GM12878 (cell line): Measurements from ENCODE around the gene CAMK4. TPM values are rescaled to one million over a fixed set of nuclear protein-coding genes. Genes with fewer than 3 reads are reported as not detected.

Experiments
- GATAD2B ChIP-seq: fragments of 450-650 bp; conservative IDR thresholded peaks from 2 replicates; pipeline ENCODE4 v1.6.1; 2017; ENCODE audit warnings: low read depth, mild to moderate bottlenecking, moderate library complexity
- NFXL1 ChIP-seq: fragments of 450-650 bp; IDR thresholded peaks from 2 replicates; pipeline ENCODE4 v1.6.1; 2017; ENCODE audit warnings: antibody characterized with exemption, mild to moderate bottlenecking, borderline replicate concordance
- SMAD5 ChIP-seq: IDR thresholded peaks from 2 replicates; pipeline ENCODE4 v1.6.1; 2016; ENCODE audit warnings: antibody characterized with exemption, low read depth
- SREBF2 ChIP-seq: IDR thresholded peaks from 2 replicates; pipeline ENCODE4 v1.6.1; 2012; ENCODE audit warnings: mild to moderate bottlenecking, low read length
- STAT3 ChIP-seq: IDR thresholded peaks from 2 replicates; pipeline ENCODE4 v1.6.1; 2011; ENCODE audit warnings: low read depth, low read length, improper control_type of control experiment
- ZNF622 ChIP-seq: fragments of 450-650 bp; IDR thresholded peaks from 2 replicates; pipeline ENCODE4 v1.6.1; 2017; ENCODE audit warnings: mild to moderate bottlenecking, inconsistent platforms
- polyA plus RNA-seq, 11 experiments: library from polyadenylated mRNA; depleted of rRNA in 4 of 11; unstranded in 6 of 11; stranded (reverse) in 5 of 11; fragments of >200 nt; fragmentation: Nextera tagmentation in 4 of 11; fragmentation: Illumina TruSeq in 1 of 11; extraction: Ambion mirVana in 4 of 11; extraction: Trizol in 1 of 11; gene quantifications; 1 replicate in 1 of 11; 2 replicates in 10 of 11; pipeline versions ENCODE4 v1.2.1 to v1.2.3, GENCODE V29; 2011 to 2016; ENCODE audit warnings: inconsistent platforms in 2 of 11, missing spikeins in 2 of 11, low read depth in 1 of 11
- total RNA-seq, 4 experiments: library from RNA; depleted of rRNA in 3 of 4; stranded (reverse); fragments of >200 nt in 3 of 4; fragmentation: Illumina TruSeq in 1 of 4; extraction: Trizol in 1 of 4; gene quantifications; 2 replicates each; pipeline versions ENCODE4 v1.2.1 to v1.2.3, GENCODE V29; 2013 to 2021
- TF ChIP-seq, protein P1 (sequence below): IDR thresholded peaks from 2 replicates; pipeline ENCODE4 v1.6.1; 2012; ENCODE audit warnings: mild to moderate bottlenecking, low read depth, low read length
- TF ChIP-seq, protein P2 (sequence below): fragments of 450-650 bp; IDR thresholded peaks from 2 replicates; pipeline ENCODE4 v1.6.1; 2017; ENCODE audit warnings: mild to moderate bottlenecking, moderate library complexity
- TF ChIP-seq, protein P3 (sequence below): fragments of 450-650 bp; formaldehyde crosslinking; IDR thresholded peaks from 2 replicates; pipeline ENCODE4 v1.4.0; 2020; ENCODE audit warnings: mild to moderate bottlenecking, moderate library complexity

CAMK4 gene
- total and polyA plus RNA-seq, 10 of the 15 experiments (the other 5 are each of a cell fraction or from before 2014, with no cell fraction given): 13.3 to 51.9 (median 35.3) TPM

DNA sequence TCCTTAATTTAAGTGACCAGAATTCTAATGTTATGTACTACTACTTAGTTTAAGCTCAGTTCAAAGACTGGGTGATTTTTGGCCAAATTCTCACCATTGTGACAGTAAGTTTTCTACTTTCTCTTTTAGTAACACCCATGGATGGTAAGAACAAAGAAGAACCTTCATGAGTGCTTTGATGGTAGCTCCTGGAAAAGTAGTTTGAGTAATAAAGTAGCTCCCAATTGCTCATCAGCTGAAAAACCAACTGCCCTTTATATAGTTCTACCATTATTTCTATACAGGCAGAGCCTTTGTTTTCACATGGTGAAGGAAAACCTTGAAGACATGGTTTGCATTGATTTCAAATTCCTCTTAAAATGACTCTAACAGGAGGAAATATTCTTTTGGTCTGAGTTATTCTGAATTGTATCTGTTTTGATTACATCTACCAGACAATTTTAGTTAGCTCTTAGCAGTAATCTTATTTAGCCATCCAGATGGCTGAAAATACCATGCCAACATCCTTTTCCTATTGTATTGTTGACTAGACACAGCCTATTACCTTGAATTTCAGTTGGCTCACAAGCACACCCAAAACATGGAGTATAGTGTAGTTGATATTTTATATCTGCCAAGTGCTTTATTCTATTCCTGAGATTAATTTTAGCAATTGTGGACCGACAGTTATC is 311.8 kb downstream of the CAMK4 start (continued):
- TF ChIP-seq, protein P1, sequence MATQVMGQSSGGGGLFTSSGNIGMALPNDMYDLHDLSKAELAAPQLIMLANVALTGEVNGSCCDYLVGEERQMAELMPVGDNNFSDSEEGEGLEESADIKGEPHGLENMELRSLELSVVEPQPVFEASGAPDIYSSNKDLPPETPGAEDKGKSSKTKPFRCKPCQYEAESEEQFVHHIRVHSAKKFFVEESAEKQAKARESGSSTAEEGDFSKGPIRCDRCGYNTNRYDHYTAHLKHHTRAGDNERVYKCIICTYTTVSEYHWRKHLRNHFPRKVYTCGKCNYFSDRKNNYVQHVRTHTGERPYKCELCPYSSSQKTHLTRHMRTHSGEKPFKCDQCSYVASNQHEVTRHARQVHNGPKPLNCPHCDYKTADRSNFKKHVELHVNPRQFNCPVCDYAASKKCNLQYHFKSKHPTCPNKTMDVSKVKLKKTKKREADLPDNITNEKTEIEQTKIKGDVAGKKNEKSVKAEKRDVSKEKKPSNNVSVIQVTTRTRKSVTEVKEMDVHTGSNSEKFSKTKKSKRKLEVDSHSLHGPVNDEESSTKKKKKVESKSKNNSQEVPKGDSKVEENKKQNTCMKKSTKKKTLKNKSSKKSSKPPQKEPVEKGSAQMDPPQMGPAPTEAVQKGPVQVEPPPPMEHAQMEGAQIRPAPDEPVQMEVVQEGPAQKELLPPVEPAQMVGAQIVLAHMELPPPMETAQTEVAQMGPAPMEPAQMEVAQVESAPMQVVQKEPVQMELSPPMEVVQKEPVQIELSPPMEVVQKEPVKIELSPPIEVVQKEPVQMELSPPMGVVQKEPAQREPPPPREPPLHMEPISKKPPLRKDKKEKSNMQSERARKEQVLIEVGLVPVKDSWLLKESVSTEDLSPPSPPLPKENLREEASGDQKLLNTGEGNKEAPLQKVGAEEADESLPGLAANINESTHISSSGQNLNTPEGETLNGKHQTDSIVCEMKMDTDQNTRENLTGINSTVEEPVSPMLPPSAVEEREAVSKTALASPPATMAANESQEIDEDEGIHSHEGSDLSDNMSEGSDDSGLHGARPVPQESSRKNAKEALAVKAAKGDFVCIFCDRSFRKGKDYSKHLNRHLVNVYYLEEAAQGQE: no peak
- TF ChIP-seq SMAD5: no peak
- TF ChIP-seq SREBF2: no peak
- TF ChIP-seq ZNF622: no peak
- no peak for TF ChIP-seq GATAD2B
- TF ChIP-seq, protein P2, sequence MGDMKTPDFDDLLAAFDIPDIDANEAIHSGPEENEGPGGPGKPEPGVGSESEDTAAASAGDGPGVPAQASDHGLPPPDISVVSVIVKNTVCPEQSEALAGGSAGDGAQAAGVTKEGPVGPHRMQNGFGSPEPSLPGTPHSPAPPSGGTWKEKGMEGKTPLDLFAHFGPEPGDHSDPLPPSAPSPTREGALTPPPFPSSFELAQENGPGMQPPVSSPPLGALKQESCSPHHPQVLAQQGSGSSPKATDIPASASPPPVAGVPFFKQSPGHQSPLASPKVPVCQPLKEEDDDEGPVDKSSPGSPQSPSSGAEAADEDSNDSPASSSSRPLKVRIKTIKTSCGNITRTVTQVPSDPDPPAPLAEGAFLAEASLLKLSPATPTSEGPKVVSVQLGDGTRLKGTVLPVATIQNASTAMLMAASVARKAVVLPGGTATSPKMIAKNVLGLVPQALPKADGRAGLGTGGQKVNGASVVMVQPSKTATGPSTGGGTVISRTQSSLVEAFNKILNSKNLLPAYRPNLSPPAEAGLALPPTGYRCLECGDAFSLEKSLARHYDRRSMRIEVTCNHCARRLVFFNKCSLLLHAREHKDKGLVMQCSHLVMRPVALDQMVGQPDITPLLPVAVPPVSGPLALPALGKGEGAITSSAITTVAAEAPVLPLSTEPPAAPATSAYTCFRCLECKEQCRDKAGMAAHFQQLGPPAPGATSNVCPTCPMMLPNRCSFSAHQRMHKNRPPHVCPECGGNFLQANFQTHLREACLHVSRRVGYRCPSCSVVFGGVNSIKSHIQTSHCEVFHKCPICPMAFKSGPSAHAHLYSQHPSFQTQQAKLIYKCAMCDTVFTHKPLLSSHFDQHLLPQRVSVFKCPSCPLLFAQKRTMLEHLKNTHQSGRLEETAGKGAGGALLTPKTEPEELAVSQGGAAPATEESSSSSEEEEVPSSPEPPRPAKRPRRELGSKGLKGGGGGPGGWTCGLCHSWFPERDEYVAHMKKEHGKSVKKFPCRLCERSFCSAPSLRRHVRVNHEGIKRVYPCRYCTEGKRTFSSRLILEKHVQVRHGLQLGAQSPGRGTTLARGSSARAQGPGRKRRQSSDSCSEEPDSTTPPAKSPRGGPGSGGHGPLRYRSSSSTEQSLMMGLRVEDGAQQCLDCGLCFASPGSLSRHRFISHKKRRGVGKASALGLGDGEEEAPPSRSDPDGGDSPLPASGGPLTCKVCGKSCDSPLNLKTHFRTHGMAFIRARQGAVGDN: no peak
- TF ChIP-seq, protein P3, sequence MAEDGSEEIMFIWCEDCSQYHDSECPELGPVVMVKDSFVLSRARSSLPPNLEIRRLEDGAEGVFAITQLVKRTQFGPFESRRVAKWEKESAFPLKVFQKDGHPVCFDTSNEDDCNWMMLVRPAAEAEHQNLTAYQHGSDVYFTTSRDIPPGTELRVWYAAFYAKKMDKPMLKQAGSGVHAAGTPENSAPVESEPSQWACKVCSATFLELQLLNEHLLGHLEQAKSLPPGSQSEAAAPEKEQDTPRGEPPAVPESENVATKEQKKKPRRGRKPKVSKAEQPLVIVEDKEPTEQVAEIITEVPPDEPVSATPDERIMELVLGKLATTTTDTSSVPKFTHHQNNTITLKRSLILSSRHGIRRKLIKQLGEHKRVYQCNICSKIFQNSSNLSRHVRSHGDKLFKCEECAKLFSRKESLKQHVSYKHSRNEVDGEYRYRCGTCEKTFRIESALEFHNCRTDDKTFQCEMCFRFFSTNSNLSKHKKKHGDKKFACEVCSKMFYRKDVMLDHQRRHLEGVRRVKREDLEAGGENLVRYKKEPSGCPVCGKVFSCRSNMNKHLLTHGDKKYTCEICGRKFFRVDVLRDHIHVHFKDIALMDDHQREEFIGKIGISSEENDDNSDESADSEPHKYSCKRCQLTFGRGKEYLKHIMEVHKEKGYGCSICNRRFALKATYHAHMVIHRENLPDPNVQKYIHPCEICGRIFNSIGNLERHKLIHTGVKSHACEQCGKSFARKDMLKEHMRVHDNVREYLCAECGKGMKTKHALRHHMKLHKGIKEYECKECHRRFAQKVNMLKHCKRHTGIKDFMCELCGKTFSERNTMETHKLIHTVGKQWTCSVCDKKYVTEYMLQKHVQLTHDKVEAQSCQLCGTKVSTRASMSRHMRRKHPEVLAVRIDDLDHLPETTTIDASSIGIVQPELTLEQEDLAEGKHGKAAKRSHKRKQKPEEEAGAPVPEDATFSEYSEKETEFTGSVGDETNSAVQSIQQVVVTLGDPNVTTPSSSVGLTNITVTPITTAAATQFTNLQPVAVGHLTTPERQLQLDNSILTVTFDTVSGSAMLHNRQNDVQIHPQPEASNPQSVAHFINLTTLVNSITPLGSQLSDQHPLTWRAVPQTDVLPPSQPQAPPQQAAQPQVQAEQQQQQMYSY (CRISPR knock-in tag): no peak
- no peak for TF ChIP-seq NFXL1
- TF ChIP-seq STAT3: no peak
